Erythroblast (primary cell): Measurements from ENCODE around the gene SH3D19.
"Not testable (repeated sequence)": the region's sequence is repeated elsewhere in the genome, so short reads cannot be mapped to it uniquely, and the experiment has no call there.

Source experiments
- GATA1 ChIP-seq: IDR thresholded peaks from 2 replicates; pipeline ENCODE4 v1.6.1; 2011; ENCODE audit warnings: low read depth, mild to moderate bottlenecking, control low read depth, low read length, moderate library complexity
- POLR2A ChIP-seq: IDR thresholded peaks from 2 replicates; pipeline ENCODE4 v1.6.1; 2011; ENCODE audit warnings: mild to moderate bottlenecking, low read length

DNA sequence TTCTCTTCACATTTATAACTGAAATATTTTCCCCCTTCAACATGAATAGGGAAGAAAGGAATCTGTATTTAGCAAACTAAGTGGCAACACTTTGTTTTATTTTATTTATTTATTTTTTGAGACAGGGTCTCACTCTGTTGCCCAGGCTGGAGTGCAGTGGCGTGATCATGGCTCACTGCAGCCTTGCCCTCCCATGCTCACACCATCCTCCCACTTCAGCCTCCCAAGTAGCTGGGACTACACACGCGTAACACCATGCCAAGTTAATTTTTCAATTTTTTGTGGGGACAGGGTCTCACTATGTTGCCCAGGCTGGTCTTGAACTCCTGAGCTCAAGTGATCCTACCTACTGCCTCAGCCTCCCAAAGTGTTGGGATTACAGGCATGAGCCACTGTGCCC lies 189.4 kb downstream of the SH3D19 start:
- not testable (repeated sequence) for TF ChIP-seq POLR2A, GATA1
